Stromal cell of bone marrow (primary cell): Measurements from ENCODE around the gene SLC38A10.

Experiments used
- DNase-seq: peaks from one replicate; pipeline ENCODE4 v3.0.0-alpha.2; 2012; ENCODE audit warnings: low read depth

SLC38A10 gene

DNA sequence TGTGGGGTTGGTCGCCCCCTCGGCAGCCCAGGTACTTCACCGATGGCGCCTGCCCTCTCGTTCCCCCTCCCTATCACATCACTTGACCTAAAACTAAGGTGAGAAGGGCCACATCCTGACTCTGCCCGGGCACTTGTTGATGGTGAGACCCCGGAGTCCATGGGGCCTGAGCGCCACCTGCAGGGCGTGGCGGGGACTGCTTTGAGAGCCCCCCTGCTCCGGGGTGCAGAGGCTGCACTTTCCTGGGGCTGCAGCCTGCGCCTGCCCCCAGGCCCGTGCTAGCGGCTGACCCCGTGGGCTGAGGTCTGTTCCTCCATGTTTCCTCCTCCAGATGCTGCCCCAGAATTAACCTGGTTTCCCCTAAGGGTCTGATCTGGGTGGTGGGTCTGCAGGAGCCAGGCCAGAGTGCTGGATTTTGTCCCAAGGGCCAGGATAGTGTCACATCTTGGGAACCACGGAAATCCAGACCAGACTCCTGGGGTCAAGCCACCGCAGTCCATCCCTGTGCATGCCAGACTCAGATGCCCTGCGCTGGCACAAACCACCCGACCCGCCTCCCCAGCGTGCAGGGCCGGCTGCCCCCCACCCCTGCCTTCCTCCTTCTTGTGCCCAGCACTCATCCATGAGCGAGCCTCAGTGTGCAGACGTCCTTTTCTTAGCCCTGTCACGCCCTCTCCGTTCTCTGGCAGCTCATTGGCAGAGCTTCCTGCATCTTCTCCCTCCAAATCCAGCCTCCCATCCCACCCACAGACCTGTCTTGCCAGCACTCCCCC lies 53.3 kb downstream of the SLC38A10 start:
- no peak for DNase-seq

DNA sequence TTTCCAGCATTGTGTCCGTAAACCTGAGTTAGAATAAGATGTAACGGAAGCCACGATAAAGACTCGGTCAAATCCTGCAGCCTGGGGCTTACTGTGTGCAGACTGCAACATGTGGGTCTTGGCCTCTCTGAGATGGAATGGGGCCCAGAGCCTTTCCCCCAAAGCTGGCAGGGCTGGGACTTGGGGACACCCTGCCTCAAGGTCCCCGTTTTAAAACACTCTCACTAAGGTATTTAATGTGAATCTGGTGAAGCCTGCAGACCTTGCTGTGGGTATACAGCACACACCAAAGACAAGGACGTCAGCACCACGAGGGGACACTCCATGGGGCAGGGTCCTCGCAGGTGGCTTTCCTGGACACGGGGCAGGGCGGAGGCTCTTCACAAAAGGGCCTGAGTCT lies 53.9 kb downstream of the SLC38A10 start:
- no peak for DNase-seq

DNA sequence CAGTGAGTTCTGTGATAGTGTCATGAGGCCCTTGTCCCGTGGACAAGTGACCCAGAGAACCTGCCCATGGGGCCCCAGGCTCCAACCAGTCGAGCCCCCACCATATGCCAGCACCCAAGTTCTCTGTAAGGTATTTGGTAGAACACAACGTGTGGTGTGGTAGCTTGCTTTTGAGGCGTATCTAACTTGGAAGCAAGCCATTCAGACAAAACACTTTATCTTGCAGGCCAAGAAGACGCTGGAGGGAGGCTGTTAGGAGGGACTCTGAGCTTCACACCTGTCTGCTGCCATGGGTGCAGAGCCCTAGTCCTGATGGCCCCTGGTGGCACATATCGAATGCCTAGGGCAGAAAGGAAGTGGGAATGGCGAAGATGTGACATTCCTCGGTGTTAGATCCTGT lies 54.3 kb downstream of the SLC38A10 start:
- DNase-seq: no peak

DNA sequence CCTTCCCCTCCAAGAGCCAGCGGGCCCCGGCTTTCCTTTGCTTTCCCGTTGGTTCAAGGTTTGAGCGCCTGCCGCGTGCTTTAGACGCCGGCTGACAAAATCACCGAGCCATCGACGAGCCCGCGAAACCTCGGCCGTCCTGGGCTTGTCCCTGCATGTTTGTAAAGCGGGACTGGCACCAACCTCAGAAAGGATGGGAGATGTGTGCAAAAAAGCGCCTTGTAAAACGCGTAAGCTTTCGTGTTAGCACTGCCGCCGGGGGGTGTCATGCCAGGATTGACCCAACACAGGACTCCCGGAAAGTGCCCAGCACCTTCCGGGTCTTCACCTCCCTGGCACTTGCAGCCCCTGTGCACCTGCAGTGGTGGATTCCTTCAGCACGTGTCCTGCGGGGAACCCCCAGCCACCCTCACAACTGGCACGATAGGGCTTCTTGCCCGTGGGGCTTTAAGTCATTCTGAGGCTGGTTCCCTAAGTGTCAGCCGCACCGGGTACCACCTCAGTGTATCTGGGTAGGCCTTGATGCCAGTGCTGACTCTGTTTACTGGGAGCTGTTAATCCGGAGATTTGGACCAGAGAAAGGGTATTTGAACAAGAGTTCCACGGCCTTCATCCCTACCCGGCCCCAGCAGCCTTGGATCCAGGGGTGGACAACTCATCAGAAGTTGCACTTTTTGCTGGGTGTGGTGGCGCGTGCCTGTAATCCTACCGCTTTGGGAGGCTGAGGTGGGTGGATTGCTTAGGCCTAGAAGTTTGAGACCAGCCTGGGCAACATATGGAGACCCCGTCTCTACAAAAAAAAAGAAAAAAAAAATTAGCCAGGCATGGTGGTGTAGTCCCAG lies 55.2 kb downstream of the SLC38A10 start:
- no peak for DNase-seq

DNA sequence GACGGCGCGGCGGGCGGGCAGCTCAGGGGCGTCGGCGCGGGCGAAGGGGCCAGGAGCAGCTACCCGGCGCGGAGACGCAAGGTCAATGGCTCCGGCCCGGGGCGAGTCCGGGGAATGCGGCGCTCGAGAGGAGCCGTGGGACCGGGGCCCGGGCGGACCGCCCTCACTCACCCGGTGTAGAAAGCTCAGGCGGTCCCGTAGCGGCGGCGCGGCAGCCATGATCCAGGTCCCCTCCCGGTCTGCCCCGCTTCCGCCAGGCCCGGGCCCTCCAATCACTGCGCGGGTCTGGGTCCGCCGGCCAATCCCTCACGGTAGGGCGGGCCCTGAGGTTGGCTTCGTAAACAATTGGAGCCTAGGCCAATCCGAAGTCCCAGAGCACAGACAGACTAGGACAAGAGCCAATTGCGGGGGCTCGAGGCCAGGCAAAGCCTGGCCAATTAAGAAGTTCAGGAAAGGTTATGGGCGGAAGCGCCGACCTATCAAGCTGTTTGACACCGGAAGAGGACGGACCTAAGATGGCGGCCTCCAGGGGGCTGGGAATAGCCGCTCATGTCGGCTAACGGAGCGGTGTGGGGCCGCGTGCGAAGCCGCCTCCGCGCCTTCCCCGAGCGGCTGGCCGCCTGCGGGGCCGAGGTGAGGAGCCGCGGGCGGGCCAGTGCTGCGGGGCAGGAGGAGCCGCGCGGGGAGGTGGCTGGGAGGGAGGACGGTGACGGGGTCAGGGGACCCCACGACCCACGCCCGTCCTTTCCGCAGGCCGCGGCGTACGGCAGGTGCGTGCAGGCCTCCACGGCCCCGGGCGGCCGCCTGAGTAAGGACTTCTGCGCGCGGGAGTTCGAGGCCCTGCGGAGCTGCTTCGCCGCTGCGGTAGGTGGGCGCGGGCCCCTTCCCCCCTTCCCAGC lies 56.0 kb downstream of the SLC38A10 start, which contains the start of the genes NDUFAF8 and TEPSIN:
NDUFAF8 (plus strand) TSS at position 504 of the 899 bp plus-strand sequence; CDS start at position 550, 46 bp downstream.
TEPSIN (minus strand) TSS at position 241 of the 899 bp plus-strand sequence; CDS start at position 219, 22 bp downstream.
- peak; percentile 100 for DNase-seq

DNA sequence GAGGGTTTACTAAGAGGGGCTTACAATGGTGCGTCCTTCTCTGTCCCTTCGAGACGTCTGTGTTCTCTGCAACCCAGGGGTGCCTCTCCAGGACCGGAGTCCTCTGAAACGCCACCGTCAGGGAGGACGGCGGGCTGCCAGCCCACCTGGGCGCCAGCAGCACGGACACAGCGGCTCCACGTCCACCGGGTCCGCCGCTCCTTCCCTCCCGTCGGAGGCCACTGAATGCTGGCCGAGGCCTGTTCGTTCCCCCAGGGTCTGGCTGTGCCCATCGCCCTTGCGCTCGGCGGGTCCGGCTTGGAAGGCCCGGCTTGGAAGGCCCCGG lies 56.7 kb downstream of the SLC38A10 start:
- no peak for DNase-seq

DNA sequence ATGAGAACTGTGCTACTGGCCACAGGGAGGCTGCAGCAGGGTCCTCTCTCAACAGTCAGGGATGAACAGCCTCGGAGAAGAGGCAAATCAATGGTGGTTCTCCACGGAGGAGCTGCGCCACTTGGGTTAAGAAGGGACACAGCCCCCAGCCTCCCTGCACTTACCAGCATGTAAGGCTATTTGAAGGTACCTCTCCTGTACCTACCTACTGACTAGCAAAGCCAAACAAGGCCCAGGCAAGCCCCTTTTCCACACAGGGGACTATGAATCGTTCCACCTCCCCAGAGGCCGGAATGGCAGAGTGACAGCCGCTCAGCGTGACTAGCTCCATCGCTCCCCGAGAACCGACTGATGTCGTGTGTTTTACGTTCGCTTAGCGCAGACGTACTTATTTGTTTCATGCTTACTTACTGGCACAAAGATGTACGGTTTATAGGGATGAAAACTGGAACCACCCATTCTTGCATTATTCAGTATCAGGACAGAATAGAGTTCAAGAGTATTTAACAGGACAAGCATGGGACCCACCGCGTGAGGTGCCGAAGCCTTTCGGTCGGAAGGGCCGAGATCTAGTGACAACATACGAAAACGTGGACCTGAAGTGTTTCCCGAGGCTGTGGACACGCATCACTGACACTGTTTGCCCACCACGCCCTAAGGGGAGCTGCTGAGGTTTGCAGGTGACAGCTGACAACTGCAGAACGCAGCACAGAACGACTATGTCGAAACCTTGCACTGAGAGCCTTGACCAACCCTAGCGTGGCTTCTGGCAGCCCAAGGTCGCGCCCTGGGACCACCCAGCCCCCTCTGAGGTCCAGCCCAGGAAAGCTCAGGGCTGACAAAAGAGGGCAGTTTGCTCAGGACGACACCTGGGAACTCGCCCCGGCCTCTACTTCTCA lies 57.3 kb downstream of the SLC38A10 start:
- no peak for DNase-seq

DNA sequence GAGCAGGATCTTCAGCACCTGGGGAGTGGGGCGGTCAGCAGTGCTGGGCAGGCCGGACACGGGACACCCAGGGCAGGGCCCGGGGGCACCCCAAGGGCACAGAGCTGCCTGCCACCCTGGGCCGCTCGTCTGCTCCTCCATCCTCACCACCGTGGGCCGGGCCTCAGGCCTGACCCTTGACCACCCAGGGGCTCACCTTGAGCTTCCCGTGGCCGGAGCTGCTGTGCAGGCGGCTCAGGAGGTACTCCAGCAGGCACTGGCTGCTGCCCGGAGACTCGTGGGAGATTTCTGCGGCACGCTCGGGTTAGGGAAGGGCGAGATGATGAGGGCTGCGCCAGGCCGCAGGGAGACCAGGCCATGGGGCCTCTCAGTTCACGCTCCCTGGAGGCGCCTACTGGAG lies 58.3 kb downstream of the SLC38A10 start:
- DNase-seq: no peak

DNA sequence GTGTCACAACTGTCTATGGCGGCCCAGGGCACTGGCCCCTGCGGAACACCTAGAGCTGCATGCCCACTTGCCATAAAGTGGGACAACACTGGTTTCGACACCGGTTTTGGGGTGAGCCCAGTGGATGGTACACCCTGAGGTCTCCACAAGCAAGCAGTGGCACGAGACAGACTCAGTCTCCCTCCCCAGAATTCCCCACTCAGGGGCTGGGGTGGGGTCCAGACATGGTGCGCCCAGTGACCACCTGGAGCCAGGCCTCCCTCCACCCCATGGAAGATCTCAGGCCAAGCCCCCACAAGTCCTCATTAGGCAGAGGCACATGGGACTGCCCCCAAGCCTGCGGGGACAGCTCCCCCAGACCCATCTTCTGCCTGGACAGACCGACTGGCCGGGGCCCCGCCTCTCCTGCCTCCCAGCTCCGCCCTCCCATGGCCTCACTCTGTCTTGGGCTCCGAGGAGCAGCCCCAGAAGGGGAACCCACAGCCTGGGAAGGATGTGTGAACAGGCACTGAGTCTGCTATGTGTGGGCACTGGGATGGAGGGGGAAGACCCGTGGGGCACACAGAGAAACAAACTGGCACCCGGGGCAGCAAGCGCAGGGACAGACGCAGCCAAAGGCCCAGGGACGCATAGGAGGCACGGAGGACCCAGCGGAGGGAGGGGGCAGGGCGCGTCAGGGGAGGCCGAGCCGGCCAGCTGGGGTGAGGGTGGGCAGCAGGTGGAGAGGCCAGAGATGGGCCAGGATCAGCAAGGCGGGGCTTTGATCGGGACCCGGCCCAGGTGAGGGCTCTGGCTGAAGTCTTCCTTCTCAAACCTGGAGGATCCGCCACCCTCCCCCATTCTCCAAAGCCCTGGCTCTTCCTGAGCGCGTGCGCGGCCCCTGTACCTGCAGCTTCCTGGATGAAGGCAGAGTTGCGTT lies 59.0 kb downstream of the SLC38A10 start:
- DNase-seq: no peak

DNA sequence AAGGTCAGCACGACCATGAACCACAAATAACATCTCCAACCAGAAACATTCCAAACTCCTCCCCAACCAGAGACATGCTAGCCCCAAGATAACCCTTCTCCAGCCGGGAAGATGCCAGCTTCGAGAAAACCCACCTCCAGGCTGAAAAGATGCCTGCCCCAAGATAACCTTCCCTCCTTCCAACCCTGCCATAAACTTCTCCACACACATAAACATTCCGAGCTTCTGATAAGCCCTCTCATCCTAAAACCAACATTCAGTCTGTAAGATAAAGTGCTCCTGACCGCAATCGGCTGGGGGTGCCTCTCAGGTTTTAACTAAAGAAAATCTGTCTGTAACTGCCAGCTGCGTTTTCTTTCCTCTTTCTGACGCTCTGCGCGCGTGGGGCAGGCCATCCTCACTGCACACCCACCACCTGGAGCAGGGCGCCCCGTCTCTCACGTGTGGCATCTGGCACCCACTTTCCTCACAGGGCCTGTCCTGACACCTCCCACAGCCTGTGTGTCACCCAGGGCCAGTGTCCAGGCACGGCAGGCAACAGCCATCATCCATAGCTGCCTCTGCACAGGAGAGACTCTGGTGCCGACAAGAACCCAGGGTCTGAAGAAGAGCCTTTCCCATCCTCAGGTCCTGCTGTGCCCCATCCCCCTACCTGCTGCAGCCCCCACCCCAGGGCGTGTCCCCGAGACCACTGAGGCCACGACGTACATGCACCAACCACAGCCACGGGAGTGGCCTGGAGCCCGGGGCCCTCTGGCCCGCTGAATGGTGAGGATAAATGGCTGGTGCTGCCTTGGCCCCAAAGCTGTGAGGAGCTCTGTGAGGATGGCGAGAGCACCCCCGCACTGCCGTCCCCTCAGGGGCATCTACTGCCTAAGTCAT lies 59.9 kb downstream of the SLC38A10 start:
- DNase-seq: no peak

DNA sequence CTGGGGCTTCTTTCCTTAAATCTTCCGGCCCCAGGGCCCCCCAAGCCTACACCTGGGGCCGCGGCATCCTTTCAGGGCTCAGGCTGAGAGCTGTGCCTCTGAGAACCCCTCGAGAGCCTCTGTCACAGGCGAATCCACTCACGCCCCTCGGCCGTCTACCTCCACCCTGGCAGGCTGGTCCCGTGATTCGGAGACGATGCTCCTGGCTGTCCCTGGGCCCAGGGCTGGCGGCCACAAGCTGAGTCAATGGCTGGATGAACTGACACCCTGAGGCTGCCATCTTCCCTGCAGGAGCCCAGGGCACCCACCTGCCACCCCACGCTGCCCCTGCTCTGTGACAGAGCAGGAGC lies 60.6 kb downstream of the SLC38A10 start:
- no peak for DNase-seq

DNA sequence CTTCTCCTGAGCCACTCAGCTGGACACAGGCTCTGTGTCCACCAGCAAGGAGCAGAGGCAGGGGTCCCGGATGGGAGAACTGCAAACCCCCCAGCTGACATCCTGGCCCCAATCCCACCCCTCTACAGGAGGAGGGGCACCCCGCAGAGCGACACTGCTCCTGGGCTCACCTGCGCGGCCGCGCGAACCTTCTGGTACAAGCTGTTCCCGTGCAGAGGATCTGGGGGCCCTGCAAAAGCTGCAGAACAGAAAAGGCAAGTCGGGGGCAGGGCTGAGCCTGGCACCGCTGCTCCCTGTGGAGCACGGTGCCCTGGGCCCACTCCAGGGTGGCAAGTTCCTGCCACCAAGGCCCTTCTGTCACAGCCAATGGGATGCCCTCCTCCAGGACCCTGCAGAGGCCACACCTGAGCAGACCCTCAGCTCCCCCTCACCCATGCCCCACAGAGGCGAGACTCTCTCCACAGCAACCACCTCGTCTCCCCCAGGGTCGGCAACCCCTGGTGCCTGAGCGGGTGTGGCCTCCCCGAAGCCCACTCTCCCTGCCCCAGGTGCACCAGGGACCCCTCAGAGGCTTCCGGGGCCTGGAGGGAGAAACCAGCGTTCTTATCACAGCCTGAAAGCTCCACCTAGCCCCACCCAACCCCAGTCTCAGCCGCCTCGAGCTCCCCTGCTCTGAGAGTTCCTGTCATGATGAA lies 61.1 kb downstream of the SLC38A10 start:
- DNase-seq: no peak

DNA sequence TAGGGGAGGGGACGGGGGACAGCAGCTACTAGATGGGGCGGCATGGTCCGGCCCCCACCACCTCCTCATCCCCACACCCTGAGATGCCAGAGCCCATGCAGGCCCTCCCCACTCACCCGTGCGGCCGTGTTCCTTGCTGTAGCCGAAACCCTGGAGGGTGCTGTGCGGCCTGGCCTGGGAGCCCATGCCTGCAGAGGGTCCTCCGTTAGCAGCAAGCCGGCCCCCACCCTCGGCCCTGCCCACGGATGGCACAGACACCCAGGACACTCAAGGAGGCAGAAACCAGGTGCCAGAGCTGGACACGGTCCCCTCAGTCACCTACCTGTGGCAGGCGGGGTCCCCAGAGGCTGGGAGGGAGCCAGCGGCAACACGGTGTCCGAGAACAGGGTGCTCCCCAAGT lies 61.8 kb downstream of the SLC38A10 start:
- no peak for DNase-seq

DNA sequence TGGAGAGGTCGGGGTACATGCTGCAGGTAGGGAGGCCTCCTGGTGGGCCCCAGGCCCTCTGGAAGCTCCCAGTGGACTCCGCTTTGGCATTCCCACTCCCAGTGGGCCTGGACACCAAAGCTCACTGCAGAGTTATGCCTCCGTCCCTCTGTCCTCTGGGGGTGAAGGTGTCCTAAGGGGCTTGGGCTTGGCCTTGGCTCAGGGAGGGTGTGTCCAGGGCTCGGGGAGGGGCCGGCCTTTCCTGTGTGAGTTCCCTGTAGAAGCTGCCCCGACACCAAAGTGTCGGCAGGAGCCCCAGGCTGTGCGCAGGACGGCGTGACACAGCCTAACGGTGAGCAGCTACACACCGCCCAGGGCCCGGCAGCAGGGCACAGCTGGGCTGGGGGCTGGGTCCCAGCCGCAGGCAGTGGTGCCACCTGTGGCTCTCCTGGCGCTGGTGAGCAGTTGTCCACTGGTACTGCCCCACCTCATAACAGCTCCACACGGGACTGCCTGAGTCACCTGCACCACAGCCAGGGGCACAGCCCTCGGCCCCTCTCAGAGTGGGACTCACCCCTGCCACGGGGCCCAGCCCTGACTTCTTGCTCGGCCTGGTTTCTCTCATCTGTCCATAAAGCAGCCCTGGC lies 62.4 kb downstream of the SLC38A10 start:
- DNase-seq: no peak

DNA sequence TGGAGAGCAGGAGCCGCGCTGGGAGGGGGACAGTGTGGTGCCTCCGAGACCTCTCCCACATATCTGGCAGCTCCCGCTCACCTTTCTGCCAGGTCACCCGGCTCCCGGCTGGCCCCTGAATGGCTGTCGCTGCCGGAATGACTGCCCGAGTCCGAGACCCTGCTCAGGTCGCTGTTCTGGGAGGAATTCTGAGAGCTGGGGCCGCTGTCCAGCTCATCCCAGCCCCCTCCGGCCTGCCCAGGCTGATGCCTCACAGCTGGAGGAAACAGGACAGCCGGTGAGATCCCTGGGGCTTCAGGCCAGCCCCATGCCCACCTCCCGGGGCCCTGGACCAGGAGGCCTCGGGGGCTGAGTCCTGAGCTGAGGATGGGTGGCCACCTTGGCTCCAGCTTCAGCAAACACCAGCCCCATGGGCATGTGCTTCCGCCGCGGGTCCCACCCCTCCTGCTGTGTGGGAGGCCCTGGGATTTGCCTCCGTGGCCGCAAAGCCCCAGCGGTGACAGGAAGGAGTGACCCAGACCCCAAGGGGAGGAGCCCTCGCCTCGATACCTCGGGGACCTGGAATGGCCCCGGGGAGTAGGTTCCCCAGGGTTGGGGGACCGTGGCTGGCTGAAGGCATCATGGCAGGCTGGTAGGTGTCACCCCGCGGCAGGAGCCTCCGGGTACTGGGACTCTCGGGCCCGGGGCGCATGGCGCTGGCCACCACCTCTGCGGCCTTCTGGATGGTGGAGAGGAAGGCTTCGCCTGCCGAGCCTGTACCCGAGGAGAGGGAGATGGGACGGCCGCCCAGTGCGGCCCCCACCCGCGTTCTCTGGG lies 63.1 kb downstream of the SLC38A10 start:
- DNase-seq: no peak

DNA sequence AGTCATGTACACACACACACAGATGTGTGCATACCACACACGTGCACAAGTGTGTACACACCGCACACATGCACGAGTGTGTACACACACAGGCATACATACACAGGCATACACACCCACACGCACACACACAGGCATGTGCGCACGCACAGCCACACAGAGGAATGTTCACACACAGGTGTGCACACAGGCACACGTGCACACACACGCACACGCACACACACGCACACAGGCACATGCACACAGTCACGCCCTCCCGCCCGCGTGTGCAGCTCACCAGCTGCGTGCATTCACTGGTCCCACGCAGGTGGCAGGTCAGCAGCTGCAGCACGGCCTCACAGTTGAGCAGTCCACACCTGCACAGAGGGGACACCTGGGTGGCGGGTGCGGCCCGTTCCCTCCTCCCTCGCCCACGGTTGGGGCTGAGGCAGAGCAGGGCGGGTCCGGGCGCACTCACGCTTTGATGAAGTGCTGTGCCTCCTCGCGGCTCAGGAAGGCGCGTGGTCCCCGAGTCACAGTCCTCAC lies 63.9 kb downstream of the SLC38A10 start:
- DNase-seq: no peak
